ENCODE results near the gene SSH3.

SSH3 gene

DNA sequence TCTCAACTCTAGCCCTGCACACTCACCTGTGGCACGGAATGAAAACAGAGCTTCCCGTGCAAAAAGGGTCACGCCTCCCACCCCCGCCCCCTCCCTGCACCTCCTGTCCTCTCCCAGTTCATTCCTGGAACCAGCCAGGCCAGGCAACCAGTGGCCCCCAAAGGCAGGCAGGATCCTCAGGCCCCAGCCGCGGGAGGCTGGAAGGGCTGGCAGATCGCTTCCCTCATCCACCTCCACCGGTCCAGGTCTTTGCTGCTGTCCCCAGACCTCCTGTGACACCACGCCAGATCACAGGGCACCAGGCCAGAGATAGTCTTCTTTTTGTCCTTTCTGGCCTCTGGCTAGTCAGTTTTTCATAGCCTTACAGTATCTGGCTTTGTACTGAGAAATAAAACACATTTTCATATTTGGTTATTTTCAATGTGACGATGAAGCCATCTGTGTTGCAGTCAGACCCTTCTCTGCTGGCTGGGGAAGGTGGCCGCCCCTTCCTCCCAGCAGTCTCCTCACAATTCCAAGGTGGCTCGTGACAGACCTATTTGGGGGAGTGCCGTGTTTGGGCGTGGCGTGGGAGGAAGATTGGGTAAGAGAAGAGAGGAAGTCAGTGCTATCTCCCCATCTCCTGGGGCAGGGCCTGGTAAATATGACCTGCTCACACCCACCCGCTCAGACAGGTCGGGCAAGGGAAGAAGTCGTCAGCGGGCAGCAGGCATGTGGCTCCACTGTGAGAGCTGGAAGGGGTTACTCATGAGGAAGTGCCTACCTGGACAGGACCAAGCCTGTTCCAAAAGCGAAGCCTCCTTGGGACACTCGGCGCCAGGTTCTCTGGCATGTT, 9.1 kb downstream of the SSH3 start:
- H3K4me3 ChIP-seq (ENCODE audit: low read depth, low read length), result no peak overlapping the region
- peak; percentile 82 for DNase-seq (ENCODE audit: low read depth)
- TF ChIP-seq POLR2A (IDR thresholded peaks at IDR 0.05; ENCODE audit: extremely low read depth, insufficient read length) (no peak), MYC (IDR thresholded peaks at IDR 0.05; ENCODE audit: low read depth, low read length) (peak; percentile 59; the same call in 1 of the 2 replicates), CTCF (IDR thresholded peaks at IDR 0.05; ENCODE audit: low read depth, low read length) (no peak)
- TF ChIP-seq, protein P1, sequence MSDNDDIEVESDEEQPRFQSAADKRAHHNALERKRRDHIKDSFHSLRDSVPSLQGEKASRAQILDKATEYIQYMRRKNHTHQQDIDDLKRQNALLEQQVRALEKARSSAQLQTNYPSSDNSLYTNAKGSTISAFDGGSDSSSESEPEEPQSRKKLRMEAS (IDR thresholded peaks at IDR 0.05; ENCODE audit: low read depth, low read length), result peak; percentile 64; the same call in 1 of the 2 replicates

GRCh38 chr11:67313125-67313890, 10.0 kb downstream of the SSH3 start:
- DNase-seq (ENCODE audit: low read depth), result no peak
- TF ChIP-seq, protein P1 (IDR thresholded peaks at IDR 0.05; ENCODE audit: low read depth, low read length), result no peak
- no peak overlapping the region for H3K4me3 ChIP-seq (ENCODE audit: low read depth, low read length)

GRCh38 chr11:67314218-67314617, 10.9 kb downstream of the SSH3 start:
- no peak overlapping the region for H3K4me3 ChIP-seq (ENCODE audit: low read depth, low read length)
- TF ChIP-seq, protein P1 (IDR thresholded peaks at IDR 0.05; ENCODE audit: low read depth, low read length), result no peak
- TF ChIP-seq POLR2A (IDR thresholded peaks at IDR 0.05; ENCODE audit: extremely low read depth, insufficient read length), result no peak
- TF ChIP-seq CTCF (IDR thresholded peaks at IDR 0.05; ENCODE audit: low read depth, low read length), result no peak
- TF ChIP-seq MYC (IDR thresholded peaks at IDR 0.05; ENCODE audit: low read depth, low read length), result no peak

GRCh38 chr11:67315325-67315909, 12.1 kb downstream of the SSH3 start:
- no peak for TF ChIP-seq POLR2A (IDR thresholded peaks at IDR 0.05; ENCODE audit: extremely low read depth, insufficient read length)
- TF ChIP-seq MYC (IDR thresholded peaks at IDR 0.05; ENCODE audit: low read depth, low read length), result no peak
- TF ChIP-seq, protein P1 (IDR thresholded peaks at IDR 0.05; ENCODE audit: low read depth, low read length), result no peak
- no peak for TF ChIP-seq CTCF (IDR thresholded peaks at IDR 0.05; ENCODE audit: low read depth, low read length)
- no peak for DNase-seq (ENCODE audit: low read depth)
- no peak overlapping the region for H3K4me3 ChIP-seq (ENCODE audit: low read depth, low read length)

More at GRCh38 chr11:67314218-67314617, 10.9 kb downstream of the SSH3 start:
- no peak for DNase-seq (ENCODE audit: low read depth)

DNA sequence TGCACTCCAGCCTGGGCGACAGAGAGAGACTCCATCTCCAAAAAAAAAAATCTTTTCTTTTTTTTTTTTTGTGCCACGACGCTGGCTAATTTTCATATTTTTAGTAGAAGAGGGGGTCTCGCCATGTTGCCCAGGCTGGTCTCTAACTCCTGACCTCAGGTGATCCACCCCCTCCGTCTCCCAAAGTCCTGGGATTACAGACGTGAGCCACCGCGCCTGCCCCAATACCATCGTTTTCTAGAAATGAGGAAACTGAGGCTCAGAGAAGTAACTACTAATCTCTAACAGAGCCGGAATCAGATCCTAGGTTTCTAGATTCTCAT, 13.5 kb downstream of the SSH3 start:
- H3K4me3 ChIP-seq (ENCODE audit: low read depth, low read length), result peak overlapping the region; percentile 77
- TF ChIP-seq, protein P1 (IDR thresholded peaks at IDR 0.05; ENCODE audit: low read depth, low read length), result no peak
- no peak for TF ChIP-seq MYC (IDR thresholded peaks at IDR 0.05; ENCODE audit: low read depth, low read length)
- TF ChIP-seq POLR2A (IDR thresholded peaks at IDR 0.05; ENCODE audit: extremely low read depth, insufficient read length), result no peak
- no peak for TF ChIP-seq CTCF (IDR thresholded peaks at IDR 0.05; ENCODE audit: low read depth, low read length)
- DNase-seq (ENCODE audit: low read depth), result no peak

Measured in NB4 (cell line).